Hippocampal formation (tissue), 2 donors: ENCODE measurements around the gene SLC16A1.
"Not testable (repeated sequence)": the region's sequence is repeated elsewhere in the genome, so short reads cannot be mapped to it uniquely, and the experiment has no call there.

Experiments
- DNase-seq, 2 donors: peaks; one replicate each; lab custom pipeline; 2025; lab: John Stamatoyannopoulos, UW

SLC16A1 gene

DNA sequence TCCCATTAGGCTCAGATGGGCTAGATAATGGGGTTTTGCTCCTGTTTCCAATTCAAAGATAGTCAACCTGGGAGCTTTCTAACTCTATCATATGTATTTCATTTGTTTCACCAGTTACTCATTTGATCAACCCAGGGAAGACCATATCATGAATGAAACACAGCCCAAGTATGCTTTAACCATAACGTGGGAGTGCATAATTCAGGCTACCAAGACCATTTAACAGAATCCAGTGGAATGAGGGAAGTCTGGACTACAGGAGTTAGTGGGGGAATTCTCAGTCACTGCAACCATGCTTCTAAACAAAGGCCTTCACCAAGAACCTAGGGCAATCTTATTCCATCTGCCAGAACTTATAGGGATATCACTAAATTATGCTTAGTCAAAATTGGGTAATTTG, 15.0 kb upstream of the SLC16A1 start:
- DNase-seq: no peak

DNA sequence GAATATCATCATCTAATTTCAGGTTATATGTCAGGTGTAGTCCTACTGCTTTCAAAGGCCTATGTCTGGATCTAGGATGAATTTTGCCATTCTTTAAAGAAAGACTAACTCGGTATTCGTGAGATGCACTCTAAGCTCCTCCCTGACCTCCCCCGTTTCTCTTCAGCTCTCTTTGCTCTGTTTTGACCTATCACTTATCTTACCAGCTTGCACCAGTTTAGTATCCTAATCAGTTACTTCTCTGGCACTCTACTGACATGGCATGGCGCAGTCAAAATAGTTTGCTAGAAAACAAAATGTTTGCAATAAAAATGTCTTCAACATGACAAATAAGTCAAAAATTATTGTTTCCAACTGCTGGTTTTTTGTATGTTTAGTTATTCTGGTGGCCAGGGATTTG, 8.4 kb upstream of the SLC16A1 start:
- no peak for DNase-seq

DNA sequence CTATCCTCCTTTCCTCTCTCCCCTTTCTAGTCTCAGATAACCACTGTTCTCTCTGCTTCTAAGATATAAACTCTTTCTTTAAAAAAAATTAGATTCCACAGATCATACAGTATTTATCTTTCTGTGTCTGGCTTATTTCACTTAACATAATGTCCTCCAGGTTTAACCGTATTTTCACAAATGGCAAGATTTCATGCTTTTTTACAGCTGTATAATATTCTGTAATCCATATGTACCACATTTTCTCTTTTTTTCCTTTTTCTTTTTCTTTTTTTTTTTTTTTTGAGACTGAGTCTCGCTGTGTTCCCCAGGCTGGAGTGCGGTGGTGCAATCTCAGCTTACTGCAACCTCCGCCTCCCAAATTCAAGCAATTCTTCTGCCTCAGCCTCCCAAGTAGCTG, 5.1 kb upstream of the SLC16A1 start:
- no peak for DNase-seq

DNA sequence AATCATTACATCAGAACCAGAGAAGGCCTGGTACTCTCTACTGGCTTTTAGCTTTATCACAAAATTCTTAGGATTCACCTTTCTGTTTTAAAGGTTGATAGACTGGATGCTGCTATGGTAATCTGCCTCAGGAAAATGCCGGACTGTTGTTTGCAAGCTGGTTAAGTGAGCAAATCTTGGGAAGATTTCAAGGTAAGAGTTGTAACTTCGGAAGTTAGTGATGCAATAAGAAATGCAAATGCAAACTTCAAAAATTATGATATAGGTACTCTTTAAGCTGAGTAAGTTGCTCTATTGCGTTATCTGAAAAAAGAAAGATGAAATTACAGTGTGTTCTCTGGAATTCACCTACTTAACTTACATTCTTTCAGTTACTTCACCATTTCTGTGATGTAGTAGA, 4.4 kb upstream of the SLC16A1 start:
- no peak for DNase-seq

DNA sequence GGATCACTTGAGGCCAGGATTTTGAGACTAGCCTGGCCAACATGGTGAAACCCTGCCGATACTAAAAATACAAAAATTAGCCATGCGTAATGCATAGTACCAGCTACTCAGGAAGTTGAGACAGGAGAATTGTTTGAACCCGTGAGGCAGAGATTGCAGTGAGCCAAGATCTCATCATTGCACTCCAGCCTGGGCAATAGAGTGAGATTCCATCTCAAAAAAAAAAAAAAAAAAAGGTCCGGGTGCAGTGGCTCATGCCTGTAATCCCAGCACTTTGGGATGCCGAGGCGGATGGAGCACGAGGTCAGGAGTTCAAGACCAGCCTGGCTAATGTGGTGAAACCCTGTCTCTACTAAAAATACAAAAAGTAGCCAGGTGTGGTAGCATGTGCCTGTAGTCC, 2.2 kb upstream of the SLC16A1 start:
- not testable (repeated sequence) for DNase-seq

DNA sequence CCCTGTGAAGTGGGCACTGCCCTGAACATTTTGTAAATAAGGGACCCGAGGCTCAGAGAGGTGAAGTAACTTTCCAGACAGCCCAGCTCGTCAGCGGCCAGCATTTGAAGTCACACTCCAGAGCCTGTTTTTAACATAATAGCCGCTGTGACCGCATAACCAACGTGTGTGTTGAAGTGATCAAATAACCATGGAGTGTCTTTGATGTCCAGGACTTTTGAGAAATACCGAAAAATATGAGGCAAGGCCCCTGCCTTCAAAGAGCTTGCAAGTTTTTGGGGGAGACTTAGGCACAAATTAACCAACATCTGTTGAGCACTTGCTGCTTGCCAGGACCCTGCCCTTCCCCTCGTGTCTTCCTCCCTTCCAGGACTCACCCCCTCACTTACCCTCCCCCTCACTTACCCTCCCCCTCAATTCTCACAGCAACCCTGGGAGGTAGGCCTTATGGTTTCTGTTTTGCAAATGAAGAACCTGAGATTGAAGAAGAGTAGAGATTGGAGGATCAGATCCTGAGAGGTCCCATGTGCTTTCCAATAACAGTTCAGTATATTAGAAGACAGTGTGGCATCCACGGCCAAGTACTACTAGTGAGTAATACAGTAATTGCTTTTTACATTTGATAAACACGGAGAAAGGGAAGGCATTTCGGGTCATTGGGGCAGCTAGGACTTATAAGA, 1.3 kb upstream of the SLC16A1 start:
- peak; percentile 13 to 31 for DNase-seq

DNA sequence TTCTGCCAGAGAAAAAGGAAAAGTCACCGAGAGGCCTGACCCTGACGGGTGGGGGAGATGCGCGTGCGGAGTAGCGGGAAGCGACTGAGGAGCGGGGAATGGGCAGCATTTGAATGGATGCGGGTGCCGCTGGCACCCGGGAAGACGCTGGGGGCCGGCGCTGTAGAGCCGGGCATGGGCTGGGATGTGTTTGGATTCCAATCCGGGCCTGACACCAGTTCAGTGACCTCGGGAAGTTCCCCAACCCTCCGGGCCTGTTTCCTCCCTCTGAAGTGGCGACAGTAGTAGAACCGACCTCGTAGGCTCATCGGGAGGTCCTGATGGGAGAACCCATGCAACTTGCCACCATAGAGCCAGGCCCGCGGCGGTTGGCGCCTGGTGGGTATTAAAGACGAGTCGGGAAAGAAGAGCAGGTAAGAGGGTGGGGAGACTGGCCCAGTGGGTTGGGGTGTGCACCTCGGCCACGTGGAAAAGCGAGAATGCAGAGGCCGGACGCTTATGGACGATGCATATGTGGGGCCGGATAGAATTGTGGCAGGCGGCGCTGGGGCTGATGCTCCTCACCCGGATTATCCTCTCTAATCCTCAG, 642 bp upstream of the SLC16A1 start:
- DNase-seq: peak in 1 of 2 donors; percentile 61

DNA sequence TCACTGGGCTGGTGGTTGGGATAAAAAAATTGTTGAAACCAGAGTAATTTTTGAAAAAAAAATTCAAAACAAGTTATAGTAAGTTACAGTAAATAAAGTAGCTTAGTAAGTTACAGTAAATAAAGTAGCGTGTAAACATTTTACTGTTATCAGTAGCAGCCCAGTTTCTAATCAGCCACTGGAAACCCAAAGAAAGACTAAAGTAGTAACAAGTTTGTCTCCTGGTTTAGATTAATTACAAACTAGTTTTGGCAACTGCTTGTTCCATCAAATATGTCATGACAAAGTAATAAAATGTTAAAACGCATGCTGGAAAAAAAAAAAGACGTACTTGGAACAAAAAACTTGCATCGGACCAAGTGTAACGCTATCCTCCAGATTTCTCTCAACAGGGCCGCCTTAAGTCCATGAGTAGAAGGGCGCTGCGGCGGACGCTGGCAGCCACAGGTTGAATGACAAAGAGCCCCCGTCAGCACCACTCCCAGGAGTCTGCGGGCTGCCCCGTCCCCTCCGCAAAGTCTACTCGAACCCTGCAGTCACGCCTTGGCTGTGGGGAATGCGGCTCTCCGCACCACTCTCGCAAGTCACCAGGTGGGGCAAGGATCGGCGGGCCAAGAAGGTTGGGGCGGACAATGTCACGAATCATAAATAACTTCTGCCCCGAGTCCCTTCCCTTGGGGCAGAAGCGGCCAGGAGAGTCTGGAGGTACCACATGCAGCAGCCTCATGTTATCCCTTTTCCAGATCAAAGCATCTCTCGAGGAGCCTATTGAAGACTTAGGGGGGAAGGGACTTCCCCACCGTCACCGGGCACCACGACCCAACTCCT, 837 bp downstream of the SLC16A1 start:
- peak; percentile 43 to 52 for DNase-seq

DNA sequence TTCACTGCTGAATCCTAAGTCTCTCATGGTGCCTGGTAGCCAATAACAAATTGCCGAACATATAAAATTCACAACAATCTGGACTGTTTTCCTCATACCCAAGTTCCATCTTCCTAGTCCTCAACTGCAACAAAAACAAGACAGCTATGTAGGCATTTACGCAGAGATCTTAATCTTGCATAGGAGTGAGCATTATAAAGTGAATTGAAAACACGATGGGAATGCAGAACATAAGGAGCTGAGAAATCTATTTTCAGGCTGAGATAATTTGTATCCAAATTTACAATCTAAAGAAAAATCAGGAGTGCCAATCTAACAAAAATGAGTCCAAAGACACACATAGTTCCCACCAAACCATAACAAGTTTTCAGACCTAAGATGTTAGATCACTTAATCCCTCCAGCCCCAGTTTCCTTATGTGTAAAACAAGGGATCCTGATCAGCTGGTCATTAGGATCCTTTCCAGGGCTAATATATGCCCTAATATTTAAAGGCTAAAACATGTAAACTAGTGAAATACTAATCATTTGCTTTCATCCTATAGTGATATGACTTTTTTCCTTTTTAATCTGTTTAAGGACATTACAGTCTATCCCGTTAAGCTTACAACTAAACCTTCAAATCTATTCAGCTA, 1.9 kb downstream of the SLC16A1 start:
- DNase-seq: no peak

DNA sequence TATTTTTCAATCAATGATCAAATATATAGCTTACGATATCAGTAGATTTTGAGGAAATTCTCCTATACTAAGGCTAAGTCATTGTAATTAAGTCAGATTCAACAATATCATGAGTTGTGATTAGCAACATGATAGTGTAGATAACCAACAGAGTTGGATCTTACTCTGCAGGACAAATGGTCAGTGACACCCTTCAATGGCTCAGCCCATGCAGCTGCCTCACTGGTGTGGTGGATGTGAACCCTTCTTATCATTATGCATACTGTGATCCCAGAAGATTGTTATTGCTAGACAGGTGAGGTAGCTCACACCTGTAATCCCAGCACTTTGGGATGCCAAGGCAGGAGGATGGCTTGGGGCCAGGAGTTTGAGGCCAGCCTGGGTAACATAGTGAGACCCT, 5.6 kb downstream of the SLC16A1 start:
- DNase-seq: no peak

DNA sequence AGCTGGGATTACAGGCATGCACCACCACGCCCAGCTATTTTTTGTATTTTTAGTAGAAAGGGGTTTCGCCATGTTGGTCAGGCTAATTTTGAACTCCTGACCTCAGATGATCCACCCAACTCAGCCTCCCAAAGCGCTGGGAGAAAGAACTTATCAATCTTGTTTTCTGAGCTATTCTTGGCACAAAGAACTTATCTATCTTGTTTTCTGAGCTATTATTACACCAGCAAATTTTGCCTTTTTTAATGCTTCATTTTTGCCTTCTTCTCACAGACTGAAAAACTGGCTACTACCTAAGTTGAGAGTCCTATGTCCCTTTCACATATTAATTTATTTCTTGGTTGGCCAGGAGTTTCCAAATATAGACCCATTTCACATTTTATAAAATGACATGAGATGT, 9.3 kb downstream of the SLC16A1 start:
- no peak for DNase-seq

DNA sequence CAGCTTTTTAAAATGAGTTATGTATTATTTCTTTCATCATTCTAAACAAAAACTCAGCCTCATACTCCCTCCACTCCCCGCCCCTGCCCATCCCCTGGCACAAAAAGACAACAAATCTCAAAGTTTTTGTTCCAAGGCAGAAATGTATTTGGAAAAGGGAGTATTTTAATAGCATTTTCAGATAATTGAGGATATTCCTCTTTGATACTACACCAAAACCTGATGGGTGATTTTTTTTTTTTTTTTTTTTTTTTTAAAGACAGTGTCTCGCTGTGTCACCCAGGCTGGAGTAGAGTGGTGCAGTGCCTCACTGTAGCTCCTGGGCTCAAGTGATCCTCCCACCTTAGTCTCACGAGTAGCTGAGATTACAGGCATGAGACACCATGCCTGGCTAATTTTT, 16.2 kb downstream of the SLC16A1 start:
- no peak for DNase-seq

DNA sequence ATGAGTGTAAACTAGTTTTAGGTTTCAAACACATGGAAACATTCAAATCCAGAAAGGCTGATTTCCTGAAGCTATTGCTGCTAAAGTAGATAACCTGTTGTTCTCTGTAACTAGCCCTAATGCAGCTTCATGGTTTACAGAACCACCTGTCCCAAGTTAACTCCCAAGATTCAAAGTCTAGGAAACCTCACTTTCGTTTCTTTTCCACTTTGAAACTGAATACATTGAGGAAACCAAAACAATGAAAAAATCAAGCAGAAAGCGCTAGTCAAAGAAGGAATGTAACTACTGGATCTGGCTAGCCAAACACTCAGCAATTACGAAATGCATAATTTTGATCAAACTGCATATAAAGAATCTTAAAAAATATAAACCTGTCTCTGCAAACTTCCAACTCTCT, 17.8 kb downstream of the SLC16A1 start:
- no peak for DNase-seq

DNA sequence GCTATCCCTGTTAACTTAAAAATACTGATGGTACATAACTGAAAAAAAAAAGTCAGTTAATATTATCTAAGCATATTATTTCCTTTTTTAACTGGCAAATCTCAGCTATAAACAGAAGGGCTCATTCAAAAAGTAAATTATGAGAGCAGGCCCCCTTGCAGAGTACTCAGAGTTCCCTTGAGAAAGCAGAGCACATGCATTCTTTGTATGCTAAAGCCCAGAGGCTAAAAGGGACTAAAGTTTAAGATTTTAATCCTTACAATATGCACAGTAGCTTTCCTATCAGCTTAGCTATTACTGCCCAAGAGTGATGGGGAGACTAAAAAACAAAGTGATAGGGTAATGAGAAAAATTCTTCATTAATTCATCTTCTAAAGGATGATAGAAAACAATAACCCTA, 18.5 kb downstream of the SLC16A1 start:
- no peak for DNase-seq

DNA sequence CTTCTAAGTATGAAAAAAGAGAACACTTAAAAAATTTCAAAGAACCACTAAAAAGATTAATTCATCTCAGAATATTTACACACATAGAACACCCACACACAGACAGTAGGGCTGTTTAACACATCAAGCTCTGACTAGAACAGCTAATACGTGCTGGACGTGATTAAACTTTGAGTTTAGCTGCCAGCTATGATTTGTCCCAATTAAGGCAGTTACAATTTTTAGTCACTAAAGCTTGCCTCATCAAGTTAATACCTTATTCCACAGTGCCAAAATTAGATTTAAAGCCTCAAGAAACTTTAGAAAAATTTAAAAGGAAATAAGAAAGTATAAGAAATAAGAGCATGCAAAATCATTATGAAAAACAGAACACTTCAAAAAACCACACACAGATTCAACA, 18.9 kb downstream of the SLC16A1 start:
- DNase-seq: no peak

DNA sequence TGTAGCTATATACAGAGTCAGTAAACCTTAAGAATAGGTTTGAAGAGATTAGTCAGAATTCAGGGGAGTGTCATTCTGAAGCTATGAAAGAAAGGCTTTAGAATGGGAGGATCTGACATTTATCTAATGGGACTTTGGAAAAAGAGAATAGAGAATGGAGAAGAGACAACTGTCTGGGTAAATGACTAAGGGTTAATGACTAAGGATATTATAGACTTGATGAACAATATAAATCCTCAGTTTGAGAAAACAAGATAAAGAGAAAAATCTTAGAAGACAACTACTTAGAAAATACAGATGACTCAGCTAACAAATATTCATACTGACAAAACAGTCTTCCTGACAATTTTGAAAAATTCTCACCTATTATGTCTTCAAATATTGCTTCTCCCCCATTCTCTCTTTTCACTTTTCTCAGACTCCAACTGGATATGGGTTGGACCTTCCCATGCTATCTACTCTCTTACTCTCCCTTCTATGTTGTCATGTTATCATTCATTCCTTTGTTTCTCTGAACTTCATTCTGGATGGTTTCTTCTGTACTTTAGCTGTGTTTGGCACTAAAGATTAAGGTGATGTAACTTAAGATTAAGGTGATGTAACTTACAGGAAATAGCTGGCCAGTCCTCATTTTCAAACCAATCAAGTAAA, 20.4 kb downstream of the SLC16A1 start:
- DNase-seq: no peak

DNA sequence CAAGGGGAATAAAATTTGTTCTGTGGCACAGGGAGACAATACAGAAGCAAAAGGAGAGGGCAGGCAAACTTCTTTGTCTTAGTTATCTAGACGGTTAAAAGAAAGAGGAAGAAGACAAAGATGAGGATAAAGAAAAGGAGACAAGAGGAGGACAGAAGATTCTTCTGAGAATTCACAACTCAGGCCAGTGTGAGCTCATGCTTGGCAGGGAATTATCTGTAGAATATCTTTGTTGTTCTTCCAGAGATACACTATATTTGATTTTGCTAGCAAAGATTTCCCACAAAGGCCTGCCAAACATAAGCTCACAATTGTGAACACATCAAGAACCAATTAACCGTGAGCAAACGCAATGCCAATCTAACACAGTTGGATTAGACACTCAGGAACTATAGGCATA, 21.4 kb downstream of the SLC16A1 start:
- no peak for DNase-seq

DNA sequence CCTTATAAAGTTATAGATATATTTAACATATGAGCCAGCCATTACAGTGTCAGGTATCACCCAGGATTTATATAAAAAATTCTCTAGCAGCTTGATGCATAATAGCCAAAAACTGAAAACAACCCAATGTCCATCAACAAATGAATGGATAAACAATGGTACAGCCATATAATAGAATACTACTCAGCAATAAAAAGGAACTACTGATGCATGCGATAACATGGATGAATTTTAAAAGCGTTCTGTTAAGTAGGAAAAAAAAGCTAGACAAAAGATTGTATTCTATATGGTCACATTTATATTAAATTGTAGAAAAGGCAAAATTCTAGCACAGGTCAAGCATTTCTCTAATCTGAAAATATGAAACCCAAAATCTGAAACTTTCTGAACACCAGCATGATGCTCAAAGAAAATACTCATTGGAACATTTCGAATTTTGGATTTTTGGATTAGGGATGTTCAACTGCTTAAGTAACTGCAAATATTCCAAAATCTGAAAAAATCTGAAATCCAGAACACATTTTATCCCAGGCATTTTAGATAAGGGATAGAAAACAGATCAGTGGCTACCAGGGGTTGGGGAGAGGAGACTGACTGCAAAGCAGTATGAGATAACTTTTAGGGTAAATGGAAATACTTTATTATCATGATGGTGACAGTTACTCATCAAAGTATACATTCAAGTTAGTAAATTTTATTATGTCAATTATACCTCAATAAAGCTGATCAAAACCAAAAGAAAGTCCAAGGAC, 22.0 kb downstream of the SLC16A1 start:
- no peak for DNase-seq

DNA sequence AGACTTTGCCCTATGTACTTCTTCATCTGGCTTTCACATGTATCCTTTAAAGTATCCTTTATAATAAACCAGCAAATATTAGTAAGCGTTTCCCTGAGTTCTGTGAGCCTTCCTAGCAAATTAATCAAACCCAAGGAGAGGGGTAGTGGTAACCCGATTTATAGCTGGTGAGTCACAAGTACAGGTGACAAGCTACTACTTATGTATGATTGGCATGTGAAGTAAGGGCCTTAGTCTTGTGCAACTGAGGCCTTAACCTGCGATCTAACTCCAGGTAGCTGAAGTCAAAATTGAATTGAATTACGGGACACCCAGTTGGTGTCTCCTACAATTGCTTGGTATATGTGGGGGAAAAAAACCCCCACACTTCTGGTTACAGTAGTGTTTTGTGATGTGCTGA, 26.0 kb downstream of the SLC16A1 start:
- no peak for DNase-seq

DNA sequence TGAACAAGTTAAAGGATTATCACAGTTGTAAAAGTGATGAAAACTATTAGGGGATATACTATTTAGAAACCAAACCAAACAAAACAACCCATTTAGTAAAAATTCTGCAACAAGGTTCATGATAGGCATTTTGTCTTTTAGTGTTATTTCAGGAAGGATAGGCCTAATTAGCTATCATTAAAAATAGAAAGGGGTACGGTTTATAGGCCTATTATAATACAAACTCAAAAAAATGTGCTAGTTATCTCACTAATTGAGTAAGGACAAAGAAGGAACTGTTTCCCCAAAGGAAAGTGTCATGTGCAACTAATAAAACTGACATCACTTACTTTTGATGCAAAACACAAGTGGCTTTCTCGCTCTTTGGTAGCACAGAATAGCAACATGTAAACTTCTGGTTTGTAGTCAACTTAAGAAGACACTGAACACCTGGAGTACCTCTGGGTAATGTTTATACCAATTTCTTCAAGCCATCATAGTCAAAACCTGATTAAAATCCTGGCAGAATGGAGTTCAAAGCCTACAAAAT, 28.5 kb downstream of the SLC16A1 start:
- peak in 1 of 2 donors; percentile 25 for DNase-seq

DNA sequence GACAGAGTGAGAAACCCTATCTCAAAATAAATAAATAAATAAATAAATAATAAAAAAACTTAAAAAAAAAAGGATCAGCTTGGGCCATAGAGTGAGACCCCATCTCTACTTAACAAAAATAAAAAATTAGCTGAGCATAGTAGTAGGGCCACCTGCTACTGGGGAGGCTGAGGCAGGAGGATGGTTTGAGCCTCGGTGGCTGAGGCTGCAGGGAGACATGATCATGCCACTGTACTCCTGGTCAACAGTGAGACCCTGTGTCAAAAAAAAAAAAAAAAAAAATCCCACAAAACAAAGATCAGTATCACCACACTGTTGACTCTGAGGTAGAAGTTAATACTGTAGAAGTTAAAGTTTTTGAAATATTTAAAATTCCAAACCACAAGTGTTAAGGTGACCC, 29.1 kb downstream of the SLC16A1 start:
- no peak for DNase-seq
